HEK293 (cell line): ENCODE results near the gene TBC1D5.

Experiments
- BCL6B ChIP-seq: fragments of 450-650 bp; formaldehyde crosslinking; IDR thresholded peaks from 2 replicates; pipeline ENCODE4 v1.5.1; 2017; ENCODE audit warnings: missing biosample characterization, missing genetic modification characterization
- MYNN ChIP-seq: fragments of 450-650 bp; formaldehyde crosslinking; IDR thresholded peaks from 2 replicates; pipeline ENCODE4 v1.5.1; 2016; ENCODE audit warnings: missing biosample characterization, missing genetic modification characterization, borderline replicate concordance
- ZBTB48 ChIP-seq: fragments of 450-650 bp; formaldehyde crosslinking; IDR thresholded peaks from 2 replicates; pipeline ENCODE4 v1.5.1; 2016; ENCODE audit warnings: missing biosample characterization, missing genetic modification characterization
- ZNF529 ChIP-seq: fragments of 450-650 bp; formaldehyde crosslinking; IDR thresholded peaks from 2 replicates; pipeline ENCODE4 v1.5.1; 2017; ENCODE audit warnings: missing genetic modification characterization, missing biosample characterization; ENCODE audit not compliant: insufficient replicate concordance
- ZNF561 ChIP-seq: fragments of 450-650 bp; IDR thresholded peaks from 2 replicates; pipeline ENCODE4 v1.5.1; 2018; ENCODE audit warnings: missing biosample characterization, missing genetic modification characterization, borderline replicate concordance
- TF ChIP-seq, protein P1 (sequence below): fragments of 450-650 bp; formaldehyde crosslinking; IDR thresholded peaks from 2 replicates; pipeline ENCODE4 v1.5.1; 2016; ENCODE audit warnings: missing biosample characterization, missing genetic modification characterization
- TF ChIP-seq, protein P2 (sequence below): fragments of 450-650 bp; formaldehyde crosslinking; IDR thresholded peaks from 2 replicates; pipeline ENCODE4 v1.5.1; 2016; ENCODE audit warnings: missing biosample characterization, missing genetic modification characterization
- TF ChIP-seq, protein P3 (sequence below): fragments of 450-650 bp; formaldehyde crosslinking; IDR thresholded peaks from 2 replicates; pipeline ENCODE4 v1.5.1; 2016; ENCODE audit warnings: missing biosample characterization, missing genetic modification characterization

DNA sequence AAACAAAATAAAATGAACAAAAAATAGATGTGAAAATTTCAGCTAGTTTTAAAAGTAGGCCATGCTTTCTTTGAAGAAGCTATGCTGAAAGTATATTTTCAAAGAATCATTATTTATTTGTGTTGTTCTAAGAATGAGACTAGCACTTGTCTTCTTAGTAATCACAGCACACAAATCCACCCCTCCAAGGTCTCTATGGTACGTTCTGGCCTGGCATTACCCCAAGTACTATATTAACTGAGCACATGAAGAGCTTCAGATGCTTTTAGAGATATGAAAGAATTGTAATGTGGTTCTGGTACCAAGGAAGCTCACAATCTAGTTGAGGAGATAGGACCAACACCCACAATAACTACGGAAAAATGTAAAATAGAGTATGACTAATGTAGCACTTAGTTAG, 441.2 kb downstream of the TBC1D5 start:
- TF ChIP-seq BCL6B (no peak), MYNN (no peak), ZBTB48 (no peak), ZNF561 (tag by site-specific recombination) (no peak), ZNF529 (tag by site-specific recombination) (no peak)
- TF ChIP-seq, protein P1, sequence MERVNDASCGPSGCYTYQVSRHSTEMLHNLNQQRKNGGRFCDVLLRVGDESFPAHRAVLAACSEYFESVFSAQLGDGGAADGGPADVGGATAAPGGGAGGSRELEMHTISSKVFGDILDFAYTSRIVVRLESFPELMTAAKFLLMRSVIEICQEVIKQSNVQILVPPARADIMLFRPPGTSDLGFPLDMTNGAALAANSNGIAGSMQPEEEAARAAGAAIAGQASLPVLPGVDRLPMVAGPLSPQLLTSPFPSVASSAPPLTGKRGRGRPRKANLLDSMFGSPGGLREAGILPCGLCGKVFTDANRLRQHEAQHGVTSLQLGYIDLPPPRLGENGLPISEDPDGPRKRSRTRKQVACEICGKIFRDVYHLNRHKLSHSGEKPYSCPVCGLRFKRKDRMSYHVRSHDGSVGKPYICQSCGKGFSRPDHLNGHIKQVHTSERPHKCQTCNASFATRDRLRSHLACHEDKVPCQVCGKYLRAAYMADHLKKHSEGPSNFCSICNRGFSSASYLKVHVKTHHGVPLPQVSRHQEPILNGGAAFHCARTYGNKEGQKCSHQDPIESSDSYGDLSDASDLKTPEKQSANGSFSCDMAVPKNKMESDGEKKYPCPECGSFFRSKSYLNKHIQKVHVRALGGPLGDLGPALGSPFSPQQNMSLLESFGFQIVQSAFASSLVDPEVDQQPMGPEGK (tag by site-specific recombination): no peak
- TF ChIP-seq, protein P2, sequence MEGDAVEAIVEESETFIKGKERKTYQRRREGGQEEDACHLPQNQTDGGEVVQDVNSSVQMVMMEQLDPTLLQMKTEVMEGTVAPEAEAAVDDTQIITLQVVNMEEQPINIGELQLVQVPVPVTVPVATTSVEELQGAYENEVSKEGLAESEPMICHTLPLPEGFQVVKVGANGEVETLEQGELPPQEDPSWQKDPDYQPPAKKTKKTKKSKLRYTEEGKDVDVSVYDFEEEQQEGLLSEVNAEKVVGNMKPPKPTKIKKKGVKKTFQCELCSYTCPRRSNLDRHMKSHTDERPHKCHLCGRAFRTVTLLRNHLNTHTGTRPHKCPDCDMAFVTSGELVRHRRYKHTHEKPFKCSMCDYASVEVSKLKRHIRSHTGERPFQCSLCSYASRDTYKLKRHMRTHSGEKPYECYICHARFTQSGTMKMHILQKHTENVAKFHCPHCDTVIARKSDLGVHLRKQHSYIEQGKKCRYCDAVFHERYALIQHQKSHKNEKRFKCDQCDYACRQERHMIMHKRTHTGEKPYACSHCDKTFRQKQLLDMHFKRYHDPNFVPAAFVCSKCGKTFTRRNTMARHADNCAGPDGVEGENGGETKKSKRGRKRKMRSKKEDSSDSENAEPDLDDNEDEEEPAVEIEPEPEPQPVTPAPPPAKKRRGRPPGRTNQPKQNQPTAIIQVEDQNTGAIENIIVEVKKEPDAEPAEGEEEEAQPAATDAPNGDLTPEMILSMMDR: no peak
- TF ChIP-seq, protein P3, sequence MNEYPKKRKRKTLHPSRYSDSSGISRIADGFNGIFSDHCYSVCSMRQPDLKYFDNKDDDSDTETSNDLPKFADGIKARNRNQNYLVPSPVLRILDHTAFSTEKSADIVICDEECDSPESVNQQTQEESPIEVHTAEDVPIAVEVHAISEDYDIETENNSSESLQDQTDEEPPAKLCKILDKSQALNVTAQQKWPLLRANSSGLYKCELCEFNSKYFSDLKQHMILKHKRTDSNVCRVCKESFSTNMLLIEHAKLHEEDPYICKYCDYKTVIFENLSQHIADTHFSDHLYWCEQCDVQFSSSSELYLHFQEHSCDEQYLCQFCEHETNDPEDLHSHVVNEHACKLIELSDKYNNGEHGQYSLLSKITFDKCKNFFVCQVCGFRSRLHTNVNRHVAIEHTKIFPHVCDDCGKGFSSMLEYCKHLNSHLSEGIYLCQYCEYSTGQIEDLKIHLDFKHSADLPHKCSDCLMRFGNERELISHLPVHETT (tag by site-specific recombination): no peak
